Adrenal gland (tissue), 12 donors: ENCODE results near the gene ARHGEF12. TPM values are rescaled to one million over a fixed set of nuclear protein-coding genes. Genes with fewer than 3 reads are reported as not detected.

Source experiments
- DNase-seq, 7 donors: peaks; one replicate each; pipeline ENCODE4 v3.0.0-alpha.2; 2019 to 2020
- H3K27ac ChIP-seq, 5 donors: fragments of 200-600 bp; sonication (generic) in 4 of 5; 1 replicate in 3 of 5; 2 replicates in 2 of 5; pipeline versions ENCODE4 v1.5.1 to v1.8.0; 2016 to 2020; ENCODE audit warnings: mild to moderate bottlenecking in 1 of 5
- H3K27me3 ChIP-seq: fragments of 200-600 bp; 2 replicates; pipeline ENCODE4 v1.8.0; 2021
- H3K36me3 ChIP-seq, 2 donors: fragments of 200-600 bp; replicated peaks in 1 of 2; 1 replicate in 1 of 2; 2 replicates in 1 of 2; pipeline versions ENCODE4 v1.5.1 to v1.8.0; 2018 to 2022
- H3K4me1 ChIP-seq, 2 donors: fragments of 200-600 bp; replicated peaks in 1 of 2; 1 replicate in 1 of 2; 2 replicates in 1 of 2; pipeline versions ENCODE4 v1.5.1 to v1.8.0; 2018 to 2021
- H3K4me3 ChIP-seq, 4 donors: fragments of 200-600 bp; sonication (generic) in 3 of 4; one replicate each; pipeline ENCODE4 v1.5.1; 2016 to 2018
- H3K9me3 ChIP-seq, 3 donors: fragments of 200-600 bp; sonication (generic) in 1 of 3; replicated peaks in 1 of 3; 1 replicate in 2 of 3; 2 replicates in 1 of 3; pipeline versions ENCODE4 v1.5.1 to v1.8.0; 2016 to 2021
- POLR2A ChIP-seq, 2 donors: fragments of 450-650 bp; IDR thresholded peaks; one replicate each; pipeline ENCODE4 v1.6.1; 2017; ENCODE audit warnings: antibody characterized with exemption in 2 of 2, mild to moderate bottlenecking in 2 of 2, moderate library complexity in 1 of 2
- WGBS, 4 donors: extraction: QIAGEN DNeasy Blood & Tissue Kit in 2 of 4; methylation state at CpG; one replicate each; pipeline versions ENCODE4 v1.1.5 to v1.1.7; 2013 to 2017; 5-methylcytosine and 5-hydroxymethylcytosine counted together
- intact Hi-C, 2 donors: fragments of 100-400 bp; cut with DNase I; formaldehyde crosslinking; loops; one replicate each; pipeline versions ENCODE4 v1.14.1 to v1.15.0; 2022 to 2023
- polyA plus RNA-seq, 3 donors: library from polyadenylated mRNA; stranded (reverse); fragments of 200-250 nt in 2 of 3; fragments of 350-450 nt in 1 of 3; fragmentation: Illumina TruSeq in 1 of 3; extraction: RNeasy Lipid Tissue Mini Kit (QIAGEN cat#74804) in 1 of 3; gene quantifications; one replicate each; pipeline ENCODE4 v1.2.3, GENCODE V29; 2013 to 2014
- small RNA-seq, 2 donors: library from RNA; depleted of rRNA; stranded (forward); fragments of <200 nt; gene quantifications; one replicate each; pipeline ENCODE3, GENCODE V24; 2016
- total RNA-seq, 9 donors: library from RNA; depleted of rRNA in 4 of 9; stranded (reverse); fragments of >200 nt in 4 of 9; fragments of 120-200 nt in 1 of 9; fragmentation: NEBNext Ultra II Directional in 1 of 9; extraction: Animal tissue kit (Norgen Biotek cat#: 25700) in 1 of 9; gene quantifications; one replicate each; pipeline versions ENCODE4 v1.1.0 to v1.2.4, GENCODE V29; 2013 to 2023
- TF ChIP-seq, protein P1 (sequence below), 6 experiments: fragments of 450-650 bp in 4 of 6; fragments of 200-600 bp in 2 of 6; sonication (generic) in 1 of 6; IDR thresholded peaks; 1 replicate in 5 of 6; 2 replicates in 1 of 6; pipeline versions ENCODE4 v1.5.1 to v1.8.0; 2016 to 2021; ENCODE audit warnings: antibody characterized with exemption in 6 of 6, mild to moderate bottlenecking in 2 of 6, moderate library complexity in 1 of 6
- donor health status: healthy with polysubstance abuse.
- donor health status: Bipolar disorder and iron deficiency.
- donor health status: DM: yes; HTN: yes; CAD: no.
- donor health status: DM: no; HTN: no; CAD: no.
- donor health status: DM: no; HTN: no; CAD: no.
- donor health status: DM: yes; HTN: yes; CAD: no.

ARHGEF12 gene
- total and polyA plus RNA-seq, 12 donors: 20.2 to 125 (median 94.2) TPM

DNA sequence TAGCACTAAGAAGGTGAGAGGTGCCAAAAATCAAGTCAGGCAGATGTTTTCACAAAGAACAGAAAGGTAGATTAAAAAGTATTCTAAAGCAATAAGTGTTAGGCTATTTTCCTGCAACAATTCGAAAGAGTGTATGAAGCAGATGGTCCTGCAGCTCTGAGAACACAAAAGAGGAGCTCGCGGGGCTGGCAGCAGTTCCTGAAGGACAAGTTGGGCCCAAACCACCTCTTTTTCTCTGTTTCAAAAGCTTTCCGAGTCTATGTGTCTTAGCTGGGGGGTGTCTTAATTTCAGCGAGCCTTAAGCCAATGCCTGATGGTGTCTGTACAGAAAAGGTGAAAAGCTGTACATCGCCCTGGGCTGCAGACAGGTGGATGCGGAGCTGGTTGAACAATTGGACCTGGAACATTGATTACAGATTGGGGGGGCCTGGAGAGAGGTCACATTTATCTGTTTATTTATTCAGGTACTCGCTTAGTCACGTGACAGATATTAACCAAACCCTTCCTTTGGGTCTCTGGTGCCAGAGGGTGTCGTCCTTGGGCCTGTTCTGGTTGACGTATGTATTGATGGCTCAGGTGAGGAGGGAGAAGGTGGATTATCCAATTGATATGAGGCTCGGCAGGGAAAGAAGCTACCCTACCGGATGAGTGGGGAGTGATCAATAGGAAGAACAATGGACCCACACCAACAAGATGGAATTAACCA lies 200.0 kb downstream of the ARHGEF12 start:
- Histone ChIP-seq H3K27ac (no peak overlapping the region), H3K36me3 (no peaks in the 10 kb centered on the region), H3K4me1 (peaks cover 17 to 33% of the 10 kb centered on the region in 2 donors), H3K4me3 (no peak overlapping the region), H3K9me3 (no peaks in the 10 kb centered on the region), H3K27me3 (no peaks in the 10 kb centered on the region)
- WGBS, 4 donors: 88 to 90% (median 89%) methylated on average over 13 of the region's 13 CpGs
- DNase-seq: no peak
- TF ChIP-seq POLR2A (IDR thresholded peaks at IDR 0.05): no peak
- TF ChIP-seq, protein P1, sequence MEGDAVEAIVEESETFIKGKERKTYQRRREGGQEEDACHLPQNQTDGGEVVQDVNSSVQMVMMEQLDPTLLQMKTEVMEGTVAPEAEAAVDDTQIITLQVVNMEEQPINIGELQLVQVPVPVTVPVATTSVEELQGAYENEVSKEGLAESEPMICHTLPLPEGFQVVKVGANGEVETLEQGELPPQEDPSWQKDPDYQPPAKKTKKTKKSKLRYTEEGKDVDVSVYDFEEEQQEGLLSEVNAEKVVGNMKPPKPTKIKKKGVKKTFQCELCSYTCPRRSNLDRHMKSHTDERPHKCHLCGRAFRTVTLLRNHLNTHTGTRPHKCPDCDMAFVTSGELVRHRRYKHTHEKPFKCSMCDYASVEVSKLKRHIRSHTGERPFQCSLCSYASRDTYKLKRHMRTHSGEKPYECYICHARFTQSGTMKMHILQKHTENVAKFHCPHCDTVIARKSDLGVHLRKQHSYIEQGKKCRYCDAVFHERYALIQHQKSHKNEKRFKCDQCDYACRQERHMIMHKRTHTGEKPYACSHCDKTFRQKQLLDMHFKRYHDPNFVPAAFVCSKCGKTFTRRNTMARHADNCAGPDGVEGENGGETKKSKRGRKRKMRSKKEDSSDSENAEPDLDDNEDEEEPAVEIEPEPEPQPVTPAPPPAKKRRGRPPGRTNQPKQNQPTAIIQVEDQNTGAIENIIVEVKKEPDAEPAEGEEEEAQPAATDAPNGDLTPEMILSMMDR (IDR thresholded peaks at IDR 0.05): no peak
- intact Hi-C loops: no loop called here

DNA sequence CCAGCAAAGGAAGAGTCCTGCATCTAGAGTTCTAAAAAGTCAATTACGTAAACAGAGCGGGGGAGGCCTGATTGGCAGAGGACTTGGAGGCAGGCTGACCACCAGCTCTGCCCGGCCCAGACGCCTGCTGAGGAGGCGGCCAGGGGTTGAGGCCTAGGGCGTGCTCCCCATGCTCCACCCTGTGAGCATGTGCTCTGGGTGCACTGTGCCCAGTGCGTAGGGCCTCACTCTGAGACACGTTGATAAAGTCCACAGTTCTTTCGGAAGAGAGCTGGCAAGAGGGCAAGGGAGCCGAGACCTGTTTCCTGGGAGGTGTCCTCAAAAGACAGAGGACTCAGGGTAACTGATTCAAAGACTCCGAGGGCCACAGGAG lies 200.6 kb downstream of the ARHGEF12 start:
- H3K9me3 ChIP-seq: no peaks in the 10 kb centered on the region
- peaks cover 17 to 28% of the 10 kb centered on the region in 2 donors for H3K4me1 ChIP-seq
- no peak overlapping the region for H3K4me3 ChIP-seq
- no peak for DNase-seq
- TF ChIP-seq, protein P1 (IDR thresholded peaks at IDR 0.05): no peak
- no peak for TF ChIP-seq POLR2A (IDR thresholded peaks at IDR 0.05)
- intact Hi-C loops: no loop called here
- no peaks in the 10 kb centered on the region for H3K27me3 ChIP-seq
- WGBS, 4 donors: 93 to 95% (median 94%) methylated on average over 11 of the region's 11 CpGs
- no peaks in the 10 kb centered on the region for H3K36me3 ChIP-seq
- no peak overlapping the region for H3K27ac ChIP-seq

DNA sequence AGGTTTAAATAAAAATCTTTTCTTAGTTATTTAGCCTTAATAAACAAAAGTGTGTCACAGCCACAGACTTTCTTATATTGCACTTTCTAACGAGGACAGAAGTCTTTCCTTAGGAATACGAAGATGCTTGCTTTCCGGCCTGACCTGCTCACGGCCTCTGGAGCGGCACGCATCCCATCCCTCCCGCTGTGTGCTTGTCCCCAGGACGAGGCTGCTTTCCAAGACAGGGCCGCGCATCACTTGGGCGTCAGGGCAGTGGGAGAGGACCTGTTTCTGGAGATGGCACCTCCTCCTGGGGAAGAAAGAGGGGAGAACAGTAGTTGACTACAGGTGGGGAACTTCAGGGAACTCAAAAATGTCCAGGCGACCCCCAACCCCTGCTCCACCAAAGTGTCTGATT lies 201.8 kb downstream of the ARHGEF12 start:
- no peak overlapping the region for H3K27ac ChIP-seq
- TF ChIP-seq, protein P1 (IDR thresholded peaks at IDR 0.05): no peak
- no peak for TF ChIP-seq POLR2A (IDR thresholded peaks at IDR 0.05)
- intact Hi-C loops: no loop called here

DNA sequence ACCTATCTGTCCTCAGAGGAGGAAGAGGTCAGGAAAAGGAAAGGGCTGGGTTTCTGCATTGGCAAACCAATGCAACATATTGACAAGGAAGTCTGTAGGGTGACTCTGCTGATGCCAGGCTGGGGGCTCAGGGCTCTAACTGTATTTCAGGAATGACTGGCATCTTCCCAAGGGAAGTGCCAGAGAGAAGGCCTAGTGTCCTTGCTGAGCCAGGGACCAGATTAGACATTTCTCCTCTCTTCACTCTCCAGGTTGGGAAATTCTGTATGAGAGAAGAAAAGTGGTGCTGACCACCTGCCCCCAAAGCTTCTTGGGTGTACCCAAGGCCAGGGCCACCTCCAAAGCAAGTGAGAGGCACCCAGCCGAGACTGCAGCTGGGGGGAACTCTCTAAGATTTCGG lies 202.5 kb downstream of the ARHGEF12 start:
- intact Hi-C loops: no loop called here
- DNase-seq: peak in 1 of 7 donors; percentile 18
- Histone ChIP-seq H3K4me1 (peaks cover 0 to 15% of the 10 kb centered on the region in 2 donors), H3K36me3 (no peaks in the 10 kb centered on the region), H3K27ac (no peak overlapping the region), H3K9me3 (no peaks in the 10 kb centered on the region), H3K27me3 (no peaks in the 10 kb centered on the region), H3K4me3 (no peak overlapping the region)
- 76 to 94% (median 91%) methylated on average over 2 of the region's 2 CpGs for WGBS, 4 donors
- TF ChIP-seq, protein P1 (IDR thresholded peaks at IDR 0.05): no peak
- no peak for TF ChIP-seq POLR2A (IDR thresholded peaks at IDR 0.05)

More for the DNA sequence above, 201.8 kb downstream of the ARHGEF12 start:
- no peaks in the 10 kb centered on the region for H3K36me3 ChIP-seq
- H3K9me3 ChIP-seq: no peaks in the 10 kb centered on the region
- no peaks in the 10 kb centered on the region for H3K27me3 ChIP-seq
- 93 to 95% (median 94%) methylated on average over 12 of the region's 12 CpGs for WGBS, 4 donors
- no peak overlapping the region for H3K4me3 ChIP-seq
- H3K4me1 ChIP-seq: peaks cover 6 to 18% of the 10 kb centered on the region in 2 donors
- no peak for DNase-seq

Small RNA genes lying within 50 kb of the gene (small RNA-seq; reads per million reads assigned to genes)
- gene RF00100: 272 to 562 reads per million in 2 donors

Other genes starting within 250 kb of the ARHGEF12 start
- gene TRIM29, start 198.3 kb upstream of the ARHGEF12 start, total RNA-seq: 1 to 10 TPM in 3 of 9 donors, under 1 TPM in 3, not detected in 3; 0.24 to 4.3 (median 0.69) TPM
- gene TRIM29, start 198.3 kb upstream of the ARHGEF12 start, polyA plus RNA-seq: 1 to 10 TPM in 2 of 3 donors, under 1 TPM in 1; 0.70 to 2.6 (median 1.2) TPM
- gene OAF, start 125.4 kb upstream of the ARHGEF12 start, total RNA-seq: 100 to 1,000 TPM in 8 of 9 donors, 10 to 100 TPM in 1; 98.6 to 253 (median 177) TPM
- gene OAF, start 125.4 kb upstream of the ARHGEF12 start, polyA plus RNA-seq: 100 to 1,000 TPM in 1 of 3 donors, 10 to 100 TPM in 2; 67.7 to 105 (median 69.9) TPM
- gene POU2F3, start 96.3 kb upstream of the ARHGEF12 start, total RNA-seq: 1 to 10 TPM in 1 of 9 donors, under 1 TPM in 5, not detected in 3; 0.11 to 1.4 (median 0.29) TPM
- gene POU2F3, start 96.3 kb upstream of the ARHGEF12 start, polyA plus RNA-seq: under 1 TPM; 0.07 to 0.40 (median 0.16) TPM
- 10 to 100 TPM in 8 of 9 donors, 1 to 10 TPM in 1; 9.4 to 36.9 (median 16.7) TPM for gene TLCD5, start 11.1 kb upstream of the ARHGEF12 start, total RNA-seq
- gene TLCD5, start 11.1 kb upstream of the ARHGEF12 start, polyA plus RNA-seq: 10 to 100 TPM in 2 of 3 donors, 1 to 10 TPM in 1; 5.8 to 12.9 (median 11.1) TPM
- 1 to 10 TPM in 8 of 9 donors, under 1 TPM in 1; 0.33 to 4.8 (median 3.9) TPM for gene GRIK4, start 175.3 kb downstream of the ARHGEF12 start, total RNA-seq
- 1 to 10 TPM in 2 of 3 donors, under 1 TPM in 1; 0.97 to 1.3 (median 1.2) TPM for gene GRIK4, start 175.3 kb downstream of the ARHGEF12 start, polyA plus RNA-seq